Neural cell (in vitro differentiated cells): Measurements from ENCODE around the gene FAM219B. TPM values are rescaled to one million over a fixed set of nuclear protein-coding genes. Genes with fewer than 3 reads are reported as not detected.

Experiments
- H2AFZ ChIP-seq: fragments of 200-600, 300-800 bp; sonication (generic), shearing (Covaris generic); 2 replicates; pipeline ENCODE4 v1.6.0; 2014; ENCODE audit warnings: low read depth, mild to moderate bottlenecking, antibody characterized with exemption, low read length, moderate library complexity
- H3F3A ChIP-seq: fragments of 200-600 bp; shearing (Covaris generic); 2 replicates; pipeline ENCODE4 v1.6.1; 2016; ENCODE audit warnings: mild to moderate bottlenecking, moderate library complexity, mixed read lengths, antibody characterized with exemption, low read length; ENCODE audit not compliant: insufficient read depth, poor library complexity, severe bottlenecking
- H3K27ac ChIP-seq: fragments of 200-600, 300-800 bp; sonication (generic), shearing (Covaris generic); 2 replicates; pipeline ENCODE4 v1.5.1; 2014; ENCODE audit warnings: mild to moderate bottlenecking, low read length, moderate library complexity
- H3K27me3 ChIP-seq: fragments of 300-800, 200-600 bp; sonication (generic), shearing (Covaris generic); 2 replicates; pipeline ENCODE4 v1.6.0; 2014; ENCODE audit warnings: mild to moderate bottlenecking, low read depth, low read length, moderate library complexity; ENCODE audit not compliant: insufficient read depth
- H3K36me3 ChIP-seq: fragments of 300-800, 200-600 bp; sonication (generic), shearing (Covaris generic); 2 replicates; pipeline ENCODE4 v1.5.1; 2014; ENCODE audit warnings: mild to moderate bottlenecking, antibody characterized with exemption, low read length, moderate library complexity; ENCODE audit not compliant: insufficient read depth
- H3K4me2 ChIP-seq: fragments of 300-800, 200-600 bp; sonication (generic), shearing (Covaris generic); 2 replicates; pipeline ENCODE4 v1.6.0; 2014; ENCODE audit warnings: mild to moderate bottlenecking, low read length
- H3K4me3 ChIP-seq: fragments of 300-800, 200-600 bp; sonication (generic), shearing (Covaris generic); 2 replicates; pipeline ENCODE4 v1.5.1; 2014; ENCODE audit warnings: mild to moderate bottlenecking, low read length, moderate library complexity
- H3K79me2 ChIP-seq: fragments of 200-600 bp; shearing (Covaris generic); replicated peaks from 2 replicates; pipeline ENCODE4 v1.6.0; 2014; ENCODE audit warnings: mild to moderate bottlenecking, low read length, moderate library complexity; ENCODE audit not compliant: insufficient read depth
- H3K9ac ChIP-seq: fragments of 300-800, 200-600 bp; sonication (generic), shearing (Covaris generic); 2 replicates; pipeline ENCODE4 v1.6.1; 2016; ENCODE audit warnings: mild to moderate bottlenecking, low read length, mixed read lengths
- H3K9me2 ChIP-seq: fragments of 200-600 bp; shearing (Covaris generic); 2 replicates; pipeline ENCODE4 v1.6.1; 2016; ENCODE audit warnings: mild to moderate bottlenecking, low read length, mixed read lengths; ENCODE audit not compliant: insufficient read depth
- H3K9me3 ChIP-seq: fragments of 200-600, 300-800 bp; sonication (generic), shearing (Covaris generic); 2 replicates; pipeline ENCODE4 v1.6.1; 2016; ENCODE audit warnings: mild to moderate bottlenecking, mixed run types, low read length, moderate library complexity, mixed read lengths
- H4K20me1 ChIP-seq: fragments of 200-600 bp; shearing (Covaris generic); 2 replicates; pipeline ENCODE4 v1.6.1; 2016; ENCODE audit warnings: mild to moderate bottlenecking, mixed run types; ENCODE audit not compliant: insufficient read depth
- CTCF ChIP-seq: fragments of 450-650 bp; IDR thresholded peaks from 2 replicates; pipeline ENCODE4 v1.5.1; 2014; ENCODE audit warnings: antibody characterized with exemption, mild to moderate bottlenecking, moderate library complexity; ENCODE audit not compliant: poor library complexity, severe bottlenecking
- EP300 ChIP-seq: fragments of 450-650 bp; conservative IDR thresholded peaks from 2 replicates; pipeline ENCODE4 v1.6.1; 2014; ENCODE audit warnings: antibody characterized with exemption, mild to moderate bottlenecking, moderate library complexity; ENCODE audit not compliant: poor library complexity, severe bottlenecking
- MXI1 ChIP-seq: fragments of 450-650 bp; conservative IDR thresholded peaks from 2 replicates; pipeline ENCODE4 v1.6.1; 2014; ENCODE audit warnings: antibody characterized with exemption, mild to moderate bottlenecking; ENCODE audit not compliant: poor library complexity, severe bottlenecking
- POLR2AphosphoS5 ChIP-seq: IDR thresholded peaks from 2 replicates; pipeline ENCODE4 v1.6.1; 2012
- RAD21 ChIP-seq: fragments of 450-650 bp; conservative IDR thresholded peaks from 2 replicates; pipeline ENCODE4 v1.6.1; 2014; ENCODE audit warnings: antibody characterized with exemption, mild to moderate bottlenecking, moderate library complexity
- SMC3 ChIP-seq: fragments of 450-650 bp; conservative IDR thresholded peaks from 2 replicates; pipeline ENCODE4 v1.6.1; 2014; ENCODE audit warnings: antibody characterized with exemption, mild to moderate bottlenecking, moderate library complexity; ENCODE audit not compliant: poor library complexity
- polyA plus RNA-seq: library from polyadenylated mRNA; depleted of rRNA; stranded (reverse); fragments of >200 nt; gene quantifications from 2 replicates; pipeline ENCODE4 v1.2.3, GENCODE V29; 2014
- TF ChIP-seq, protein P1 (sequence below): IDR thresholded peaks from 2 replicates; pipeline ENCODE4 v1.6.1; 2012; ENCODE audit warnings: borderline replicate concordance

FAM219B gene
- polyA plus RNA-seq, 1 donor from 2014 or later = 250 TPM

DNA sequence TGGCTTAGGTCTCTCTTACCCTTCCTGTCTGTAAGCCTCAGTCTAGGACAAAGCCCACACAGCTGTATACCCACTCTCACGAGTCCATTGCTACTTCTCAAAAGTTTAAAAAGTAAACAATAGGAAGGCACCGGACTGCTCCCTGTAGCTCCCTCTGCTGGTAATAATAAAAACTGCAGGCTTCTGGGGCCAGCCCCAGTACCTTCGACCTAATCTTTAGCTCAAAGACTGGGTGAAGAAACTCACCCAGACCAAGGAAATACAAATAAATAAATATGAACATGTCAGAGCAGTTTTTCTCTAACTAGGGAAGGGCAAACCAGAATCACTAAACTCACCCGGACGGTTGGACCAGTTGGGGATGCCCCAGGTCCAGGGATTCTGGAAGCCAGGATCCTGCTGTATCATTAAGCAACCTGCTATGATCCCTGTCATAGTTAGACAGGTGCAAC lies 5.0 kb downstream of the FAM219B start:
- H3K36me3 ChIP-seq = peaks cover 9% of the 10 kb centered on the region
- no peaks in the 10 kb centered on the region for H4K20me1 ChIP-seq
- peaks cover 7% of the 10 kb centered on the region for H3F3A ChIP-seq
- H3K4me2 ChIP-seq = no peak overlapping the region
- no peak overlapping the region for H3K4me3 ChIP-seq
- no peak overlapping the region for H3K27ac ChIP-seq
- TF ChIP-seq, protein P1, sequence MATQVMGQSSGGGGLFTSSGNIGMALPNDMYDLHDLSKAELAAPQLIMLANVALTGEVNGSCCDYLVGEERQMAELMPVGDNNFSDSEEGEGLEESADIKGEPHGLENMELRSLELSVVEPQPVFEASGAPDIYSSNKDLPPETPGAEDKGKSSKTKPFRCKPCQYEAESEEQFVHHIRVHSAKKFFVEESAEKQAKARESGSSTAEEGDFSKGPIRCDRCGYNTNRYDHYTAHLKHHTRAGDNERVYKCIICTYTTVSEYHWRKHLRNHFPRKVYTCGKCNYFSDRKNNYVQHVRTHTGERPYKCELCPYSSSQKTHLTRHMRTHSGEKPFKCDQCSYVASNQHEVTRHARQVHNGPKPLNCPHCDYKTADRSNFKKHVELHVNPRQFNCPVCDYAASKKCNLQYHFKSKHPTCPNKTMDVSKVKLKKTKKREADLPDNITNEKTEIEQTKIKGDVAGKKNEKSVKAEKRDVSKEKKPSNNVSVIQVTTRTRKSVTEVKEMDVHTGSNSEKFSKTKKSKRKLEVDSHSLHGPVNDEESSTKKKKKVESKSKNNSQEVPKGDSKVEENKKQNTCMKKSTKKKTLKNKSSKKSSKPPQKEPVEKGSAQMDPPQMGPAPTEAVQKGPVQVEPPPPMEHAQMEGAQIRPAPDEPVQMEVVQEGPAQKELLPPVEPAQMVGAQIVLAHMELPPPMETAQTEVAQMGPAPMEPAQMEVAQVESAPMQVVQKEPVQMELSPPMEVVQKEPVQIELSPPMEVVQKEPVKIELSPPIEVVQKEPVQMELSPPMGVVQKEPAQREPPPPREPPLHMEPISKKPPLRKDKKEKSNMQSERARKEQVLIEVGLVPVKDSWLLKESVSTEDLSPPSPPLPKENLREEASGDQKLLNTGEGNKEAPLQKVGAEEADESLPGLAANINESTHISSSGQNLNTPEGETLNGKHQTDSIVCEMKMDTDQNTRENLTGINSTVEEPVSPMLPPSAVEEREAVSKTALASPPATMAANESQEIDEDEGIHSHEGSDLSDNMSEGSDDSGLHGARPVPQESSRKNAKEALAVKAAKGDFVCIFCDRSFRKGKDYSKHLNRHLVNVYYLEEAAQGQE = no peak
- TF ChIP-seq RAD21 (peak; percentile 58), SMC3 (peak; percentile 76), MXI1 (peak; percentile 14), CTCF (peak; percentile 79)
- H2AFZ ChIP-seq = no peak overlapping the region
- no peak overlapping the region for H3K9ac ChIP-seq
- H3K27me3 ChIP-seq = no peaks in the 10 kb centered on the region
- H3K9me3 ChIP-seq = no peaks in the 10 kb centered on the region
- no peaks in the 10 kb centered on the region for H3K9me2 ChIP-seq
- H3K79me2 ChIP-seq = peaks cover 17% of the 10 kb centered on the region

- H3K36me3 ChIP-seq = peaks cover 6% of the 10 kb centered on the region
- TF ChIP-seq POLR2AphosphoS5 (no peak), RAD21 (no peak), EP300 (no peak), CTCF (no peak)
- H3K27ac ChIP-seq = no peak overlapping the region
Observed at GRCh38 chr15:74897300-74897701, 9.3 kb downstream of the FAM219B start.

More at GRCh38 chr15:74897300-74897701, 9.3 kb downstream of the FAM219B start:
- H3K79me2 ChIP-seq = no peaks in the 10 kb centered on the region
- H3K9ac ChIP-seq = no peak overlapping the region
- H3K4me2 ChIP-seq = no peak overlapping the region
- H3K9me2 ChIP-seq = no peaks in the 10 kb centered on the region
- H3K9me3 ChIP-seq = no peaks in the 10 kb centered on the region
- no peak overlapping the region for H3K4me3 ChIP-seq
- H4K20me1 ChIP-seq = no peaks in the 10 kb centered on the region
- no peaks in the 10 kb centered on the region for H3K27me3 ChIP-seq
- H3F3A ChIP-seq = no peaks in the 10 kb centered on the region
- H2AFZ ChIP-seq = no peak overlapping the region
